Epithelial cell of proximal tubule (primary cell): ENCODE results near the gene GK. TPM values are rescaled to one million over a fixed set of nuclear protein-coding genes. Genes with fewer than 3 reads are reported as not detected.

Experiments
- DNase-seq: peaks from one replicate; pipeline ENCODE4 v3.0.0-alpha.2; 2011; ENCODE audit warnings: low read depth
- H3K4me3 ChIP-seq: 2 replicates; pipeline ENCODE4 v1.5.1; 2011; ENCODE audit warnings: low read depth, mild to moderate bottlenecking, low read length
- CTCF ChIP-seq: conservative IDR thresholded peaks from 2 replicates; pipeline ENCODE4 v1.5.1; 2012; ENCODE audit warnings: low read depth, mild to moderate bottlenecking, low read length
- total RNA-seq: library from RNA; depleted of rRNA; stranded (reverse); fragments of >200 nt; gene quantifications from 2 replicates; pipeline ENCODE4 v1.2.3, GENCODE V29; 2015

The GK gene
- total RNA-seq, 1 donor from 2014 or later = 2.0 TPM

GRCh38 chrX:30679369-30679768 is 26.1 kb downstream of the GK start:
- TF ChIP-seq CTCF = no peak
- no peak overlapping the region for H3K4me3 ChIP-seq
- DNase-seq = no peak

DNA sequence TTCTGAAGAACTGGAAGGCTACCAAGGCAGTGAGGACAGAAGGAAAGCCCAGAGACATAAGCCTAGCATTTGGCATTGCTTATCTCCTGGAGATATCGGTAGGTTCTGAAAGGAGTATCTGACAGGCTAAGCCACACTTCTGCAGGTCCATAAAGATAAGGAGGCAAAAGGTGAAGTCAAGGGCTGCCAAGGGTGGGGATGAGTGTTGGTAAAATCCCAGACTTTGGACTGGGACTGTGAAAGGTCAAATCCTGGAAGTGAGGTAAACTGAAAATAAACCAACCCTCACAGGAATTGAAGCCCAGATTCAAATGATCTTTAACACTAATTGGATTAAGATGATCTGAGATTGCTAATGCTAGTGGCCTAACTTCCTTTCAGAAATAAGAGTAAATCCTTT is 27.4 kb downstream of the GK start:
- no peak for TF ChIP-seq CTCF
- no peak for DNase-seq
- no peak overlapping the region for H3K4me3 ChIP-seq

- H3K4me3 ChIP-seq = no peak overlapping the region
- no peak for TF ChIP-seq CTCF
- DNase-seq = no peak
These were observed 35.4 kb downstream of the GK start for GRCh38 chrX:30688641-30689040.

- DNase-seq = no peak
- H3K4me3 ChIP-seq = no peak overlapping the region
- no peak for TF ChIP-seq CTCF
These were observed 35.9 kb downstream of the GK start for GRCh38 chrX:30689116-30689515.

- DNase-seq = no peak
- TF ChIP-seq CTCF = no peak
- H3K4me3 ChIP-seq = no peak overlapping the region
These were observed 37.1 kb downstream of the GK start for GRCh38 chrX:30690330-30690729.

DNA sequence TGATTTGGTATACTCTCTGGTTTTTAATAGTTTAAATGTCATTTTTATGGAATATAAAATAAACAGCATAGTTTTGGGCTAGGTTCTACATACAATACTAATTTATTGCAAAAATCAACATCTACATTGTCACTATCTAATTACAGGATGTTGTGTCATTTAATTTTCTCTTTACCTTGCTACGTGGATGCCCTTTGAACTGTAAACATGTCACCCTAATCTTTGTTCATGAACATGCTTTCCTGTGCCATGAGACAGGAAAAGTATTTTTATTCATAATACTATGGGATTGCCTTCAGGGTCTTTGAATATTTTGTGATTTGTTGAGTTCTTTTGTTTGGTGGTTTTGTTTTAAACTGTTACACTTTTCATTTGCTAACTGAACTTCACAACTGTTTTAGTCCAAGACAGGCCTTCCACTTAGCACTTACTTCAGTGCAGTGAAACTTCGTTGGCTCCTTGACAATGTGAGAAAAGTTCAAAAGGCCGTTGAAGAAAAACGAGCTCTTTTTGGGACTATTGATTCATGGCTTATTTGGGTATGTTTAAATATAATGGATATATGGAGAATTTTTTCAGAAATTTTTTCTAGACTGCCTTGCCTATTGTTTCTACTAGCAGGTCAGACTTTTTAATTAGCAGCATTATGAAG is 40.9 kb downstream of the GK start:
- no peak overlapping the region for H3K4me3 ChIP-seq
- TF ChIP-seq CTCF = no peak

DNA sequence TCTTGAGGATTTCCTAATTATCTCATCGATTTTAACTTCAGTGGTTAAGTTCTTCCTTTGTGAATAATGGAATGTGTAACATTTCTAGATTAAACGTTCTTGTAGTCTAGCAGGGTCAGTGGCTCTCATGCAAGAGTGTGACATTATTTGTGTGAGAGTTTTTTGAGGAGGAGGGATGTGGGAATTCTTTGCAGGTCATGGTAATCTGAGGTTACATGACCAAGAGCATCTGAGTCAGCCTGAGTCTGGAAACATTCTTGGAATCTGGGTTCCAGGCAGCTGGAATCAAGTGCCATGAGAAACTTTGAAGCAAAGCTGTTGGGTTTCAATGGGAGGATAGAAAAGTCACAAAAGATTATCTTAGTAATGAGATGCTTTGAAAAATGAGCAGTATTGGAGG is 49.5 kb downstream of the GK start:
- no peak for DNase-seq
- no peak overlapping the region for H3K4me3 ChIP-seq
- no peak for TF ChIP-seq CTCF

More for the DNA sequence above, 40.9 kb downstream of the GK start:
- DNase-seq = no peak
